GM23248 (cell line): ENCODE data around the gene TNFRSF12A. TPM values are rescaled to one million over a fixed set of nuclear protein-coding genes. Genes with fewer than 3 reads are reported as not detected.
"Not testable (repeated sequence)": the region's sequence is repeated elsewhere in the genome, so short reads cannot be mapped to it uniquely, and the experiment has no call there.

ENCODE experiments used
- DNase-seq: peaks from one replicate; pipeline ENCODE4 v3.0.0-alpha.2; 2015
- H2AFZ ChIP-seq: fragments of 200-600 bp; sonication (generic); 2 replicates; pipeline ENCODE4 v1.6.1; 2016; ENCODE audit warnings: antibody characterized with exemption
- H3F3A ChIP-seq: fragments of 200-600 bp; sonication (generic); 2 replicates; pipeline ENCODE4 v1.6.1; 2016; ENCODE audit warnings: mild to moderate bottlenecking, antibody characterized with exemption, mixed run types; ENCODE audit not compliant: insufficient read depth
- H3K27ac ChIP-seq: fragments of 200-600 bp; sonication (generic); 2 replicates; pipeline ENCODE4 v1.5.1; 2016; ENCODE audit warnings: mild to moderate bottlenecking
- H3K27me3 ChIP-seq: fragments of 200-600 bp; sonication (generic); replicated peaks from 2 replicates; pipeline ENCODE4 v1.6.1; 2016; ENCODE audit warnings: mild to moderate bottlenecking; ENCODE audit not compliant: insufficient read depth
- H3K36me3 ChIP-seq: fragments of 200-600 bp; sonication (generic); 2 replicates; pipeline ENCODE4 v1.6.1; 2016; ENCODE audit warnings: low read depth, mild to moderate bottlenecking
- H3K4me1 ChIP-seq: fragments of 200-600 bp; sonication (generic); 2 replicates; pipeline ENCODE4 v1.6.1; 2016; ENCODE audit warnings: mild to moderate bottlenecking; ENCODE audit not compliant: insufficient read depth
- H3K4me2 ChIP-seq: fragments of 200-600 bp; sonication (generic); one replicate; pipeline ENCODE4 v1.6.1; 2016; ENCODE audit warnings: mild to moderate bottlenecking; ENCODE audit not compliant: unreplicated experiment
- H3K4me3 ChIP-seq: fragments of 200-600 bp; sonication (generic); 2 replicates; pipeline ENCODE4 v1.5.1; 2016; ENCODE audit warnings: mild to moderate bottlenecking
- H3K79me2 ChIP-seq: fragments of 200-600 bp; sonication (generic); 2 replicates; pipeline ENCODE4 v1.6.1; 2016; ENCODE audit warnings: mild to moderate bottlenecking; ENCODE audit not compliant: insufficient read depth
- H3K9ac ChIP-seq: fragments of 200-600 bp; sonication (generic); 2 replicates; pipeline ENCODE4 v1.6.1; 2016; ENCODE audit warnings: mild to moderate bottlenecking
- H3K9me2 ChIP-seq: fragments of 200-600 bp; sonication (generic); 2 replicates; pipeline ENCODE4 v1.6.1; 2016; ENCODE audit warnings: mixed run types, mild to moderate bottlenecking, moderate library complexity; ENCODE audit not compliant: insufficient read depth
- H3K9me3 ChIP-seq: fragments of 200-600 bp; sonication (generic); one replicate; pipeline ENCODE4 v1.6.1; 2017; ENCODE audit warnings: low read depth
- H4K20me1 ChIP-seq: fragments of 200-600 bp; sonication (generic); 2 replicates; pipeline ENCODE4 v1.6.0; 2016; ENCODE audit not compliant: insufficient read depth
- EZH2 ChIP-seq: fragments of 200-600 bp; sonication (generic); IDR thresholded peaks from 2 replicates; pipeline ENCODE4 v1.6.1; 2018; ENCODE audit warnings: antibody characterized with exemption, mild to moderate bottlenecking; ENCODE audit not compliant: insufficient read depth, poor library complexity, severe bottlenecking
- EZH2phosphoT487 ChIP-seq: fragments of 200-600 bp; sonication (generic); IDR thresholded peaks from 2 replicates; pipeline ENCODE4 v1.6.1; 2018; ENCODE audit warnings: antibody characterized with exemption, moderate library complexity, mild to moderate bottlenecking, low read depth; ENCODE audit not compliant: insufficient read depth
- WGBS, 2 experiments: methylation state at CpG; one replicate each; pipeline ENCODE4 v1.1.6; 2015 to 2017; ENCODE audit warnings: low lambda C conversion rate in 2 of 2, low coverage in 1 of 2; ENCODE audit errors: missing lambda C conversion rate in 2 of 2; 5-methylcytosine and 5-hydroxymethylcytosine counted together
- in situ Hi-C: fragments of 300-500 bp; cut with MboI; formaldehyde crosslinking; loops from 2 replicates; pipeline ENCODE4 v1.15.0; 2020
- polyA plus RNA-seq: library from polyadenylated mRNA; unstranded; fragments of >200 nt; fragmentation: Nextera tagmentation; extraction: Ambion mirVana; gene quantifications from 2 replicates; pipeline ENCODE4 v1.2.1, GENCODE V29; 2016
- total RNA-seq: library from RNA; depleted of rRNA; stranded (reverse); fragments of >200 nt; shearing (Covaris generic); gene quantifications from 2 replicates; pipeline ENCODE4 v1.2.3, GENCODE V29; 2014

Gene TNFRSF12A
- total and polyA plus RNA-seq, 2 experiments from 2014 or later, result 735 to 864 TPM

- in situ Hi-C loops, result no loop called here
- H2AFZ ChIP-seq, result no peak overlapping the region
- no peak for TF ChIP-seq EZH2
- TF ChIP-seq EZH2phosphoT487, result no peak
- H3K27me3 ChIP-seq, result peaks cover 37% of the 10 kb centered on the region
- H3K79me2 ChIP-seq, result no peaks in the 10 kb centered on the region
- no peaks in the 10 kb centered on the region for H3K36me3 ChIP-seq
- 20 to 63% methylated on average over 3 to 9 of the region's 13 CpGs for WGBS, 2 experiments
- no peaks in the 10 kb centered on the region for H3K4me1 ChIP-seq
- no peak overlapping the region for H3K27ac ChIP-seq
- no peaks in the 10 kb centered on the region for H3K9me2 ChIP-seq
- no peaks in the 10 kb centered on the region for H4K20me1 ChIP-seq
- no peaks in the 10 kb centered on the region for H3F3A ChIP-seq
- no peaks in the 10 kb centered on the region for H3K9me3 ChIP-seq
- no peak overlapping the region for H3K4me2 ChIP-seq
- no peak overlapping the region for H3K9ac ChIP-seq
- DNase-seq, result no peak
- no peak overlapping the region for H3K4me3 ChIP-seq
Measured at GRCh38 chr16:3047387-3047720, 27.2 kb downstream of the TNFRSF12A start.

GRCh38 chr16:3049921-3050481 lies 29.8 kb downstream of the TNFRSF12A start:
- in situ Hi-C loops, result no loop called here
- TF ChIP-seq EZH2, result no peak
- no peak for TF ChIP-seq EZH2phosphoT487
- H3K4me3 ChIP-seq, result no peak overlapping the region
- no peaks in the 10 kb centered on the region for H3K4me1 ChIP-seq
- no peak overlapping the region for H3K4me2 ChIP-seq
- no peaks in the 10 kb centered on the region for H3K9me3 ChIP-seq
- H3F3A ChIP-seq, result no peaks in the 10 kb centered on the region
- no peak overlapping the region for H3K27ac ChIP-seq
- H2AFZ ChIP-seq, result no peak overlapping the region
- no peaks in the 10 kb centered on the region for H4K20me1 ChIP-seq
- H3K27me3 ChIP-seq, result peaks cover 32% of the 10 kb centered on the region
- H3K9ac ChIP-seq, result no peak overlapping the region
- H3K79me2 ChIP-seq, result no peaks in the 10 kb centered on the region
- no peak for DNase-seq
- H3K9me2 ChIP-seq, result no peaks in the 10 kb centered on the region
- H3K36me3 ChIP-seq, result no peaks in the 10 kb centered on the region
- 79 to 80% methylated on average over 16 to 26 of the region's 26 CpGs for WGBS, 2 experiments

- Histone ChIP-seq H3K9me3 (no peaks in the 10 kb centered on the region), H3K4me3 (no peak overlapping the region), H3K79me2 (no peaks in the 10 kb centered on the region), H4K20me1 (no peaks in the 10 kb centered on the region), H3K9ac (no peak overlapping the region), H3K4me1 (no peaks in the 10 kb centered on the region), H3K36me3 (no peaks in the 10 kb centered on the region), H3K27ac (no peak overlapping the region), H2AFZ (no peak overlapping the region), H3K9me2 (no peaks in the 10 kb centered on the region), H3K4me2 (no peak overlapping the region), H3F3A (no peaks in the 10 kb centered on the region), H3K27me3 (peaks cover 29% of the 10 kb centered on the region)
- in situ Hi-C loops, result no loop called here
- WGBS, 2 experiments, result 73 to 75% methylated on average over 5 of the region's 5 CpGs
- no peak for DNase-seq
- no peak for TF ChIP-seq EZH2phosphoT487
Measured at GRCh38 chr16:3050487-3050886, 30.3 kb downstream of the TNFRSF12A start.

- 53 to 56% methylated on average over 4 of the region's 4 CpGs for WGBS, 2 experiments
- H3K27me3 ChIP-seq, result peaks cover 25% of the 10 kb centered on the region
Measured at GRCh38 chr16:3051009-3051408, 30.8 kb downstream of the TNFRSF12A start.

GRCh38 chr16:3051494-3051893 lies 31.3 kb downstream of the TNFRSF12A start:
- Histone ChIP-seq H3K27ac (no peak overlapping the region), H4K20me1 (no peaks in the 10 kb centered on the region), H3K4me3 (no peak overlapping the region), H3F3A (no peaks in the 10 kb centered on the region), H3K9me3 (no peaks in the 10 kb centered on the region), H2AFZ (no peak overlapping the region), H3K79me2 (no peaks in the 10 kb centered on the region), H3K9me2 (no peaks in the 10 kb centered on the region), H3K4me2 (no peak overlapping the region), H3K9ac (no peak overlapping the region), H3K27me3 (peaks cover 22% of the 10 kb centered on the region), H3K36me3 (no peaks in the 10 kb centered on the region), H3K4me1 (no peaks in the 10 kb centered on the region)
- TF ChIP-seq EZH2phosphoT487 (no peak), EZH2 (no peak)
- no peak for DNase-seq
- in situ Hi-C loops, result no loop called here
- 65 to 73% methylated on average over 9 of the region's 9 CpGs for WGBS, 2 experiments

More at GRCh38 chr16:3051009-3051408, 30.8 kb downstream of the TNFRSF12A start:
- Histone ChIP-seq H3K9ac (no peak overlapping the region), H3K4me2 (no peak overlapping the region), H3K9me3 (no peaks in the 10 kb centered on the region), H4K20me1 (no peaks in the 10 kb centered on the region), H3K27ac (no peak overlapping the region), H3K4me3 (no peak overlapping the region), H3K9me2 (no peaks in the 10 kb centered on the region), H3K36me3 (no peaks in the 10 kb centered on the region), H3F3A (no peaks in the 10 kb centered on the region), H3K79me2 (no peaks in the 10 kb centered on the region), H3K4me1 (no peaks in the 10 kb centered on the region), H2AFZ (no peak overlapping the region)
- in situ Hi-C loops, result no loop called here
- TF ChIP-seq EZH2 (no peak), EZH2phosphoT487 (no peak)
- DNase-seq, result no peak

- H3K9me3 ChIP-seq, H3K4me3 ChIP-seq, H3K27ac ChIP-seq, H3K27me3 ChIP-seq, H4K20me1 ChIP-seq, H3K4me1 ChIP-seq, H3K79me2 ChIP-seq, H2AFZ ChIP-seq, H3K4me2 ChIP-seq, DNase-seq, H3K36me3 ChIP-seq, in situ Hi-C loops, H3K9ac ChIP-seq, H3K9me2 ChIP-seq, H3F3A ChIP-seq: not testable (repeated sequence)
- WGBS, 2 experiments, result 67 to 76% methylated on average over 11 to 12 of the region's 12 CpGs
Measured at GRCh38 chr16:3052571-3053329, 32.6 kb downstream of the TNFRSF12A start.
